ENCODE results near the gene MC4R. TPM values are rescaled to one million over a fixed set of nuclear protein-coding genes. Genes with fewer than 3 reads are reported as not detected.

Gene MC4R
- total RNA-seq, 1 experiment from 2014 or later: not detected

GRCh38 chr18:60389314-60389713 is 16.7 kb upstream of the MC4R start:
- intact Hi-C loops (cut with micrococcal nuclease): no loop called here
- TF ChIP-seq REST (IDR thresholded peaks at IDR 0.05; ENCODE audit: low read depth): no peak
- no peak for TF ChIP-seq CBX3 (IDR thresholded peaks at IDR 0.05; ENCODE audit: low read depth)
- TF ChIP-seq MAX (IDR thresholded peaks at IDR 0.05): no peak
- TF ChIP-seq ZNF274 (IDR thresholded peaks at IDR 0.05; ENCODE audit: low read depth, low read length): no peak
- TF ChIP-seq POLR2A (IDR thresholded peaks at IDR 0.05; ENCODE audit: borderline replicate concordance, extremely low read depth, insufficient read depth, insufficient read length): no peak
- no peak for TF ChIP-seq SP1 (IDR thresholded peaks at IDR 0.05; ENCODE audit: low read depth)
- TF ChIP-seq ATF3 (IDR thresholded peaks at IDR 0.05): no peak
- TF ChIP-seq TCF7L2 (IDR thresholded peaks at IDR 0.05; ENCODE audit: borderline replicate concordance, extremely low read depth, insufficient read depth, insufficient read length): no peak
- TF ChIP-seq EZH2 (IDR thresholded peaks at IDR 0.05): no peak
- TF ChIP-seq SRF (IDR thresholded peaks at IDR 0.05; ENCODE audit: low read depth): no peak
- no peak for TF ChIP-seq ZBTB33 (IDR thresholded peaks at IDR 0.05; ENCODE audit: extremely low read depth, insufficient replicate concordance, low read length)
- no peaks in the 10 kb centered on the region for H3K9me3 ChIP-seq (ENCODE audit: control insufficient read depth in 1 of 2, insufficient read depth in 1 of 2, low read depth in 1 of 2, low read length in 2 of 2)
- BruUV-seq (replicated peaks): no TSS peak
- H3K4me1 ChIP-seq (ENCODE audit: control insufficient read depth in 1 of 2, insufficient read depth in 2 of 2, low read length in 2 of 2): no peaks in the 10 kb centered on the region
- H3K9ac ChIP-seq (ENCODE audit: low read length): no peak overlapping the region
- no peak overlapping the region for H2AFZ ChIP-seq (ENCODE audit: low read depth, low read length, poor library complexity, severe bottlenecking)
- RAD21 ChIA-PET (ENCODE audit: low non-redundant PET in 1 of 2, low total read pairs in 2 of 2, uncharacterized antibody in 2 of 2, unreplicated experiment in 2 of 2): no interaction called here
- H3K9me2 ChIP-seq (ENCODE audit: insufficient read depth): no peaks in the 10 kb centered on the region
- no peaks in the 10 kb centered on the region for H3K79me2 ChIP-seq (ENCODE audit: insufficient read depth, low read length)
- H3K4me3 ChIP-seq (replicated peaks in 1 of 2; ENCODE audit: low read depth in 1 of 2, low read length in 2 of 2): no peak overlapping the region
- no peaks in the 10 kb centered on the region for H4K20me1 ChIP-seq (ENCODE audit: insufficient read depth)
- POLR2A ChIA-PET: interaction anchor here (1.0 kb wide), 1 partner anchor 17 kb away, joined by 4 read pairs; the partner anchor contains the start of gene MC4R
- CTCF ChIA-PET: no interaction called here
- no peak overlapping the region for H3K4me2 ChIP-seq (ENCODE audit: low read length)
- H3K27me3 ChIP-seq (ENCODE audit: insufficient read depth, low read length): no peaks in the 10 kb centered on the region
- ATAC-seq (no peak), DNase-seq (ENCODE audit: low read depth, low spot score) (no peak)
- H3K27ac ChIP-seq (ENCODE audit: low read depth, low read length): no peak overlapping the region
- H3K36me3 ChIP-seq (ENCODE audit: control insufficient read depth in 1 of 2, insufficient read depth in 2 of 2, low read length in 2 of 2): no peaks in the 10 kb centered on the region

Data from HCT116 (cell line).